ENCODE measurements around the gene BRME1.
A peak's percentile ranks its signal among the peaks of the same experiment; 100 is the strongest.

The BRME1 gene

DNA sequence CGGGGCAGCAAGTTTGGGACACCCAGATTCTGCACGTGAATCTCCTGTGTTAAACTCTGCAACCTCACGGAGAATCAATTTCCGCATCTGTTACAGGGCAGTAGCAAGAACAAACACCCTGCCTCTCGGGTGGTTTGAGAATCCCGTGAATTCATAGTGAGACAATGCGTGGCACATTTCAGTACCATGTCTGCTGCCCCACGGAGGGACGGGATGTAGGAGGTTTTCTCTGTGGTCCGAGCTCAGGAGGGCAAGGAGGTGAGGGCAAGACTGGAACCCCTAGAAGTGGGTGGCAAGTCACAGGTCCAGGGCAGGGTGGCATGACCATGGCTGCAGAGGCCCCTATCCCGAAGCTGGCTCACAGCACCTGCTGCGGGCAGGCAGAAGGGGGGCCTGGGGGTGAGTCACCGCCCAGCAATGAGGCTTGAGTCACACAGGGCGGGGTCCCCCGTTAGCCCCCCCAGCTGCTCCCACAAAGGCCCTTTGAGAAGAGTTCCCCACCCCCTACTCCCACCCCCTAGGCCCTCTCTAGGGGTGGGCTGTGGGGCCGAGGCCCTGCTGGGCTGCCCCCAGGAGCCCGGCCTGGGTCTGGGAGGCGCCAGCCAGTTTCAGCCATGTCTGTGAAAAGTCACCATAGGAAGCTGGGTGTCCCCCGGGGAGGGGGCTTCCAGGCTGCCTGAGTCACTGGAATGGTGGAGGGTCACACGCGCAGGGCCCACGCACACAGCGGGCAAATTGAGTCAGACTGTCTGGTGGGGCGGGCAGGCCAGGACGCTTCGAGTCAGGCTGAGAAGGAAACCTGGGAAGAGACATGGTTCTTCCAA, 54.8 kb downstream of the BRME1 start:
- FAIRE-seq, result no peak
- no peak for DNase-seq (ENCODE audit: insufficient read length, low spot score)
- TF ChIP-seq TAF1 (IDR thresholded peaks at IDR 0.05; ENCODE audit: low read depth, low read length) (no peak), POLR2AphosphoS5 (IDR thresholded peaks at IDR 0.05; ENCODE audit: low read depth, low read length) (no peak), POU2F2 (IDR thresholded peaks at IDR 0.05; ENCODE audit: low read depth, low read length) (no peak), POLR2A (IDR thresholded peaks at IDR 0.05; ENCODE audit: low read depth, low read length) (no peak), SPI1 (IDR thresholded peaks at IDR 0.05; ENCODE audit: low read depth, low read length) (no peak), PAX5 (IDR thresholded peaks at IDR 0.05; ENCODE audit: insufficient read depth, low read length, severe bottlenecking) (no peak)

DNA sequence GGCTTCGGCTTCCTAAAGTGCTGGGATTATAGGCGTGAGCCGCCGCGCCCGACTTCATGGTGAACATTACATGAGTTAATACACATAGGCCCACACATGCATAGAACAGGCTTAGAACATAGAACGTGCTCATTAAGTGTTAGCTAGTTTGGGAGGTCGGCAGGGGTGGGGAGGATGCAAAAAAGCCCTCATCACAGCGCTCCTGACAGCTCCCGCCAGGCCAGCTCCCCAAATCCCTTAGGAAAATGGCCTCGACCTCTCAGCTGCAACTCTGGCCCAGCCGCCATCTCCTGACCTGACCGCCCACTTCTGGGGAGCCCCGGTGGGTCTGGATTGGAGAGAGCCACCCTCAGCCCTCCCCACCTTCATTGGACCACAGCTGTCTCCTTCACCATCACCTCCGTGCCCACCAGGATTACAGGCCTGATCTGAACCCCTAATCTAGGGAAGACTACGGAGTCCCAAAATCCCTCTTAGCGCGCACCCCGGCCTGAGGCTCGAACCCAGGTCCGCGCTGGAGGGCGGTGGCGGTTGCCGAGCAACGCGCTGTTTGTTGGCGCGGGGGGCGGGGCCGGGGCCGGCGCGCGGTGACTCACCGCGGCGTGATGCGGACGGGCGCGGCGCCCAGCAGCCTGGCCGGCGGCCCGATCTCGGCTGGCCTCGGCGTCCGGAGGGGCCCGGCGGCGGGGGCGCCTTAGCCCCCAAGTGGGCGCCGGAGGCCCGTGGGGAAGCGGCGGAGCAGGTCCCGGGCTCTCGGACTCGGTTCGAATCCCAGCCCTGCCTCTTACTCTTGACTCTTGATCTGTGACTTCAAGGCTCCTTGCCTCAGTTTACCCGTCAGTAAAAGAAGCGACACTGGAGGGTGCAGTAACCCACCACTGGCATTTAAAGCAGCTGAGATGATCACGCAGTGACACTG, 55.7 kb downstream of the BRME1 start:
- FAIRE-seq (peak; percentile 69), DNase-seq (ENCODE audit: insufficient read length, low spot score) (peak; percentile 65)
- TF ChIP-seq POU2F2 (IDR thresholded peaks at IDR 0.05; ENCODE audit: low read depth, low read length), result no peak
- TF ChIP-seq POLR2A (IDR thresholded peaks at IDR 0.05; ENCODE audit: low read depth, low read length), result no peak
- TF ChIP-seq SPI1 (IDR thresholded peaks at IDR 0.05; ENCODE audit: low read depth, low read length), result no peak

DNA sequence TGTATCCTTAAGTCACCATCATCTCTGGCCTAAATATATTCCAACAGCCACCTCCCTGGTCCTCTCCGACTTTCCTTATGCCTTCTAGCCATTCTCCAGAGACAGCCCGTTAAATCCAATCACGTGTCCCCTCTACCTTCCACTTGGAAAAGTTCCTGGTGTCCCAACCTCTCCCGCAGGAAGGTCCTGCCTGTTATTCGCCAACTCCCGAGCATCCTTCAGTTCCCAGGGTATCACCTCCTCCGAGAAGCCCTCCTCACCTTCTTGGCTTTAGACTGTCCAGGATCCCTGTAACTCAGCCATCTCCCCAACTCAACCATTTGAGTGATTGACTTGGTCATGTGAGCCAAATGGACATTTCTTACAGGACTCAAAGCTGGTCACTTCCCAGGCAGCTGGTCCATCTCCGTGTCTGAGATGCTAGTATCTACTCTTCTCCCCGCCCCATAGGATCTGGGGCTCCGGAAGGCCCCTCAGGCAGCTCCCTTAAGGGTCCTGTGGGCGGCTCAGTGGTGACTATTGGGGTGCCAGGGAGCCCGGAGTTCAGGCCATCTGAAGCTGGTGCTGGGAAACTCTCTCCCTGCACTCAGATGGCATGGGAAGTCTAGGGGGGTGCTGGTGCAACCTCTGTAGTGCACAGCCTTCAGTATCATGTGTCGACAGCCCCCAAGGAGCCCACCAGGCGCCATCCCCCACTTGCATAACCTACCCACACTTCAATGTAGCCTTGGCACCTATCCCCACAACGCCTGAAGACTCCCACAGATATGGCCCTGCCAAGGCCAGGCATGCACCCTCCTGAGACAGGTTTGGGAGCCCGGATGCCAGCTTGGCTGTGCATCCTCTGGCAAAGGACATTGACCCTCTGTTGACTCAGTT, 56.9 kb downstream of the BRME1 start:
- no peak for FAIRE-seq
- TF ChIP-seq POLR2A (IDR thresholded peaks at IDR 0.05; ENCODE audit: low read depth, low read length) (no peak), PAX5 (IDR thresholded peaks at IDR 0.05; ENCODE audit: insufficient read depth, low read length, severe bottlenecking) (no peak), TAF1 (IDR thresholded peaks at IDR 0.05; ENCODE audit: low read depth, low read length) (no peak)
- DNase-seq (ENCODE audit: insufficient read length, low spot score), result no peak

DNA sequence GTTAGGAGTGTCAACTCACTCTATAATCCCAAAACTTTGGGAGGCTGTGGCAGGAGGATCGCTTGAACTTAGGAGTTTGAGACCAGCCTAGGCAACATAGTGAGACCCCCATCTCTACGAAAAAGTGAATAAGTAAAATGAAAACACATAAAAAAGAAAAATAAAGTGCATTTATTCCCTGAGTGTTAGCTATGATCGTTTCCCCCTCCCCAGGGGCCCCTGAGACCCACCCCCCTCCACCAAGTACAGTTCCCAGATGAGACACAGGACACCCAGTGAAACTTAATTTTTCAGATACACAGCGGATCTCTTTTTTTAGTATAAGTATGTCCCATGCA, 57.6 kb downstream of the BRME1 start:
- DNase-seq (ENCODE audit: insufficient read length, low spot score) (no peak), FAIRE-seq (no peak)
- no peak for TF ChIP-seq POLR2A (IDR thresholded peaks at IDR 0.05; ENCODE audit: low read depth, low read length)
- no peak for TF ChIP-seq PAX5 (IDR thresholded peaks at IDR 0.05; ENCODE audit: insufficient read depth, low read length, severe bottlenecking)

DNA sequence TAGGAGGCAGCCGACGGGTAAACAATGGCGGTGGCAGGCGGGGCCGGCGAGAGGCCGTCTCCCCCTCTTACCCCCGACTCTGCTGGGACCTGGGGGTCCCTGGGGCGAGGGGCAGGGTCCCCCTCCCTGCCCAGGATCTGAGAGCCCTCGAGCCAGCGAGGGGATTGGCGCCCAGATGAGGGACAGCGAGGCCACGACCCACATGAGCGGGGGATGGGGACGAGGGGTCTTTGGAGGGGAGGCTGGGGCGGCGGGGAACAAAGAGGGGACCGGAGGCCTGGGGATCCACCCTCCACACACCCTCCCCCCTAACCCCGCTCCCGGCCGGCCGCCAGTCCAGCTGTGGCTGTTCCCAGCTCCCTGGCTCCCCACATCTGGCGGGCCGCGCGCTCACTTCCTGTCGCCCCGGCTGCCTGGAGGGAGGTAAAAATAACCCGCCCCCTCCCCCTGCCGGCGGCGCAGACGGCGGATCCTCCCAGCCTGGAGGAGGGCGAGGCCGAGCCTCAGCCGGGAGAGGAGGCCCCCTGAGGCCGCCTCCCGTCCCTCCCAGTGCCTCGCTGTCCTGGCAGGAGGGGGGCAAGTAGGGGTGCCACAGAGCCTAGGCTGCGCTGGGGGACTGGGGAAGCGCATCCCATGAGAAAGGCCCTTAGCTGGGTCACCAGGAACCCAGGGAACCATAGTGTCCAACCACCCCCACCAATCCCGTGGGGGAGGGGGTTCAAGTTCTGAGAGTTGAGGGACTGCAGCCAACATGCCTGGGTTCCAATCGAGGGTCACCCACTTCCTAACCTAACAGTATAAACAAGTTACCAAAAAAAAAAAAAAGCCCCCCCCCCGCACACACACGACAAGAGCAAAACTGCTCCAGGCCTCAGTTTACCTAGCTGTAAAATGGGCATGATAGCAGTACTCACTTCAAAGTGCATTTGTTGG, 58.2 kb downstream of the BRME1 start:
- TF ChIP-seq PAX5 (IDR thresholded peaks at IDR 0.05; ENCODE audit: insufficient read depth, low read length, severe bottlenecking) (no peak), SPI1 (IDR thresholded peaks at IDR 0.05; ENCODE audit: low read depth, low read length) (no peak), TAF1 (IDR thresholded peaks at IDR 0.05; ENCODE audit: low read depth, low read length) (no peak), POLR2A (IDR thresholded peaks at IDR 0.05; ENCODE audit: low read depth, low read length) (no peak)
- DNase-seq (ENCODE audit: insufficient read length, low spot score) (peak; percentile 65), FAIRE-seq (peak; percentile 45)

DNA sequence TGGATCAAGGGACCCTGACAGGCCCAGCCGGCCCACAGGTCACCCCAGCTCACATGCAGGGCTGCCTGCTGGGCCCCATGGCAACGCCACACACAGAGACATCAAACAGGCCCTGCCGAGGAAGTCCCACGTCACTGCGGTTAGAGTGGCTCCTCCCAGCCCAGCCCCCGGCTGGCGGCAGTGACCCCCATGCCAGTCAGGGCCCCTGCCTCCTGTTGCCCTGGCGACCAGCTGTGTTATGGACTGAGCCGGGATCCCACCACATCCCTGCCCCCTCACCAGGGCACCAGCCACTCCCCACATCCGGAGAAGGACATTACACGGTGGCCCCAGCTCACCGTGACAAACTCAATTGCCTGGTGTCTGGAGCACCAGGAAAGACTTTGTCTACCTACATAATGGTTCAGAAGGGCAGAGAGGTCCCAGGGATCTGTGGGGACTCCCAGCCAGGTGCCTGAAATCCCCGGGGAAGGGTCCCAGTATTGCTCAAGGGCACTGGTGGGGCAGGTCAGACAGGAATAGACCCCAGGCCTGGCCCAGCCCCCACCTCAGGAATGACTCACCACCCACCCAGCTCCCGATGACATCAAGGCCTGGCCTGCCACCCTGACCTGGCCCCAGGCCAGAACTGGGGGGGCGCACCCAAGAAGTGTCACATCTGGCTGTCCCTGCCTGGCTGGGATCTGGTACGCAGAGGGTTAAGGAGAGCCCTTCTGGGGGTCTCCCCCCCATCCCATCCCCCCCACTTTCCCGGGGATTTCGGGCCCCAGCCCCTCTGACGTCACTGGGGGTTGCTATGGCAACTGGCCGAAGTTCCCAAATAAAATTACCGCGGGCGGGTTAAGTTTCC, 59.1 kb downstream of the BRME1 start:
- FAIRE-seq (peak; percentile 96), DNase-seq (ENCODE audit: insufficient read length, low spot score) (peak; percentile 90)
- TF ChIP-seq TAF1 (IDR thresholded peaks at IDR 0.05; ENCODE audit: low read depth, low read length) (0 out of 2 replicates have a peak, but pooled peaks have one; percentile 10), POLR2A (IDR thresholded peaks at IDR 0.05; ENCODE audit: low read depth, low read length) (peak; percentile 27; the same call in 1 of the 2 replicates), POU2F2 (IDR thresholded peaks at IDR 0.05; ENCODE audit: low read depth, low read length) (peak; percentile 71), SPI1 (IDR thresholded peaks at IDR 0.05; ENCODE audit: low read depth, low read length) (peak; percentile 67), PAX5 (IDR thresholded peaks at IDR 0.05; ENCODE audit: insufficient read depth, low read length, severe bottlenecking) (peak; percentile 12), POLR2AphosphoS5 (IDR thresholded peaks at IDR 0.05; ENCODE audit: low read depth, low read length) (no peak; the same call in 1 of the 2 replicates)

DNA sequence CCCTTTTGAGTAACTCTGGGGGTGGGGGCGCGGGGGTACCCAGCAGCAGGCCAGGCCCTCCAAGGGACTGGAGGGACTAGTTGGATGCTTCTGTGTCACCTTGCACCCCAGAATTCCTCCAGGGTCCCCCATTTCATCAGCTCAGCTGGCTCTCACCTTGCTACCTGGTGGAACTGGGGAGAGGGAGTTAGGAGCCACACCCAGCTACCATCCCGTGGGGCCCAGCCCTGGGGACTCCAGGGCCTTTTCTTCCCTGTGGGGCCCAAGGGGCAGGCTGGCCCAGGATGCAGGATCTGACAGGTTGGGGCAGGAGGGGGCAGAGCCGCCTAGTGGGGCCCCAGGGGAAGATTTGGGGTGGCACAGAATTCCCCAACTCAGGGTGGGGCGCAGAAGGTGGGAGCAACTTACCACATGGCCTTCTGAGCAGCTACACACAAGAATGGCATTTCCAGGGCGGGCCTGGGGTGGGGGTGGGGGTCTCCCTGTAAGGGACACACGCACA, 61.7 kb downstream of the BRME1 start:
- FAIRE-seq, result no peak
- no peak for DNase-seq (ENCODE audit: insufficient read length, low spot score)
- TF ChIP-seq POLR2A (IDR thresholded peaks at IDR 0.05; ENCODE audit: low read depth, low read length), result no peak
- TF ChIP-seq PAX5 (IDR thresholded peaks at IDR 0.05; ENCODE audit: insufficient read depth, low read length, severe bottlenecking), result no peak
- no peak for TF ChIP-seq TAF1 (IDR thresholded peaks at IDR 0.05; ENCODE audit: low read depth, low read length)
- TF ChIP-seq POLR2AphosphoS5 (IDR thresholded peaks at IDR 0.05; ENCODE audit: low read depth, low read length), result no peak
- no peak for TF ChIP-seq SPI1 (IDR thresholded peaks at IDR 0.05; ENCODE audit: low read depth, low read length)
- TF ChIP-seq POU2F2 (IDR thresholded peaks at IDR 0.05; ENCODE audit: low read depth, low read length), result no peak
